D721Med (cell line): ENCODE measurements around the gene MARCHF6.
"Not testable (repeated sequence)": the region's sequence is repeated elsewhere in the genome, so short reads cannot be mapped to it uniquely, and the experiment has no call there.

Experiments used
- DNase-seq: peaks from one replicate; pipeline ENCODE4 v3.0.0; 2011; ENCODE audit warnings: low spot score; ENCODE audit not compliant: insufficient read length
- FAIRE-seq: peaks from 2 replicates; lab custom pipeline; 2011; peaks lifted over from hg19 to GRCh38; lab: Jason Lieb, UNC
- CTCF ChIP-seq: IDR thresholded peaks from 2 replicates; pipeline ENCODE4 v1.5.1; 2012; ENCODE audit warnings: mild to moderate bottlenecking, control low read depth; ENCODE audit not compliant: insufficient read depth; ENCODE audit errors: missing control alignments

Gene MARCHF6

GRCh38 chr5:10307206-10308148 is 46.0 kb upstream of the MARCHF6 start, which contains the start of gene CMBL:
CMBL (minus strand) TSS chr5:10307902; CDS start chr5:10290762, 17,140 bp downstream.
- FAIRE-seq (no peak), DNase-seq (peak; percentile 63)
- no peak for TF ChIP-seq CTCF

GRCh38 chr5:10308844-10309243 is 44.7 kb upstream of the MARCHF6 start:
- FAIRE-seq (no peak), DNase-seq (no peak)
- TF ChIP-seq CTCF = no peak

DNA sequence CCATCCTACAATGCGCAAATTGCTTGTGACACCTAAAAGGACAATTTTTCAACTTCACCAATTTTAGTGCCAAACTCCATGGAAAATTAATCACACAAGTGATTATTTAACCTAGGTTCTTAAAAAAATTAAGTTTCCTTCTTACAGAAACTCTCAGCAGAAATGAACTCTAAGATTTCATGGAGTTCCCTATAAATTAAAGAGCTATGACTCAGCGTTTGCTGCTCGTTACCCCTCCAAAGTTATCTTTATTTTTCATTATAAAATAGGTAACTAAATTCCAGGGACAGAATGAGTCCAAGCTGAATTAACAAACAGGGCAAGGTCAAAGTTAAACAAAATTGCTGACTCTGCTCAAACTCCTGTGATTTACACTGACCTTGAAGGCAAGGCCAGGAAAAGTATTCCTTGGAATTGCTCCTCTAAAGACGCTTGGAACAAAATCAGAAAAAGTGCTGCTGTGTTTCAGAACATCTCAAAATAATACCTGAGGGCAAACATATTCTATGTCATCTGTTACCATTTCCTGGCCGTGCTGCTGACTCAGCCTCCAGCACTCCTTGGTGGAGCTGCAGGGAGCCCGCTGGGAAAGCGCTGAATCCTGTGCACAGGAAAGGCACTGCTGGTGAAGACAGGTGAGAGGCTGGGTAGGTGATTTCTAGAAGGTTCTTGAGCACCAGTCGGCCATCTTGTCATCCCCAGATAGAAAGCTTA is 43.3 kb upstream of the MARCHF6 start:
- no peak for DNase-seq
- TF ChIP-seq CTCF = no peak
- FAIRE-seq = no peak

- not testable (repeated sequence) for FAIRE-seq, DNase-seq
These were observed 42.5 kb upstream of the MARCHF6 start for GRCh38 chr5:10310835-10311570.

- no peak for TF ChIP-seq CTCF
- DNase-seq = no peak
- FAIRE-seq = no peak
These were observed 41.7 kb upstream of the MARCHF6 start for GRCh38 chr5:10311595-10312425.

- no peak for TF ChIP-seq CTCF
- DNase-seq (no peak), FAIRE-seq (no peak)
These were observed 38.3 kb upstream of the MARCHF6 start for GRCh38 chr5:10315201-10315600.
